Endothelial cell of umbilical vein (primary cell): ENCODE data around the gene CLDN15.

Experiments
- EZH2 ChIP-seq: IDR thresholded peaks from 2 replicates; pipeline ENCODE4 v1.6.1; 2012; ENCODE audit warnings: borderline replicate concordance, low read depth, mild to moderate bottlenecking, moderate library complexity, low read length, inconsistent platforms; ENCODE audit not compliant: severe bottlenecking
- GATA2 ChIP-seq: IDR thresholded peaks from 2 replicates; pipeline ENCODE4 v1.7.0; 2011; ENCODE audit warnings: low read depth, mild to moderate bottlenecking, moderate library complexity, mixed read lengths, low read length; ENCODE audit not compliant: insufficient read length, insufficient read depth

- TF ChIP-seq EZH2 (no peak), GATA2 (no peak)
Measured at GRCh38 chr7:101211501-101211900, 26.1 kb downstream of the CLDN15 start.
